ENCODE data around the gene UBE3C.

- no peak for TF ChIP-seq CTCF (IDR thresholded peaks at IDR 0.05)
- TF ChIP-seq POLR2AphosphoS5 (IDR thresholded peaks at IDR 0.05) = no peak
- no peak for TF ChIP-seq POLR2A (IDR thresholded peaks at IDR 0.05)
- no peak for TF ChIP-seq EP300 (IDR thresholded peaks at IDR 0.05)
These were observed 116.5 kb downstream of the UBE3C start for GRCh38 chr7:157255201-157255606.

Data from upper lobe of left lung (tissue), 4 donors.